ENCODE results near the gene POC1B. TPM values are rescaled to one million over a fixed set of nuclear protein-coding genes. Genes with fewer than 3 reads are reported as not detected.

POC1B gene
- total RNA-seq, 1 donor from 2014 or later = 10.2 TPM

GRCh38 chr12:89523393-89523792, 2.5 kb downstream of the POC1B start:
- Mint-ChIP-seq H3K27ac (ENCODE audit: unreplicated experiment) (no peak overlapping the region), H3K4me1 (ENCODE audit: unreplicated experiment) (peaks cover 34% of the 10 kb centered on the region), H3K4me3 (ENCODE audit: unreplicated experiment) (peak overlapping the region; percentile 98), H3K27me3 (ENCODE audit: unreplicated experiment) (no peaks in the 10 kb centered on the region), H3K36me3 (ENCODE audit: unreplicated experiment) (peaks cover 5% of the 10 kb centered on the region), H3K9me3 (ENCODE audit: unreplicated experiment) (no peaks in the 10 kb centered on the region)
- DNase-seq (ENCODE audit: extremely low spot score, unreplicated experiment) = no peak
- no peak for TF ChIP-seq CTCF (IDR thresholded peaks at IDR 0.05)

GRCh38 chr12:89521364-89522223, 4.3 kb downstream of the POC1B start:
- Mint-ChIP-seq H3K9me3 (ENCODE audit: unreplicated experiment) (no peaks in the 10 kb centered on the region), H3K4me1 (ENCODE audit: unreplicated experiment) (peaks cover 34% of the 10 kb centered on the region), H3K27me3 (ENCODE audit: unreplicated experiment) (no peaks in the 10 kb centered on the region), H3K36me3 (ENCODE audit: unreplicated experiment) (peaks cover 5% of the 10 kb centered on the region), H3K4me3 (ENCODE audit: unreplicated experiment) (no peak overlapping the region), H3K27ac (ENCODE audit: unreplicated experiment) (no peak overlapping the region)
- no peak for TF ChIP-seq CTCF (IDR thresholded peaks at IDR 0.05)
- DNase-seq (ENCODE audit: extremely low spot score, unreplicated experiment) = no peak

GRCh38 chr12:89517720-89518119, 8.1 kb downstream of the POC1B start:
- Mint-ChIP-seq H3K27ac (ENCODE audit: unreplicated experiment) (no peak overlapping the region), H3K27me3 (ENCODE audit: unreplicated experiment) (no peaks in the 10 kb centered on the region), H3K4me3 (ENCODE audit: unreplicated experiment) (no peak overlapping the region), H3K4me1 (ENCODE audit: unreplicated experiment) (peaks cover 17% of the 10 kb centered on the region), H3K36me3 (ENCODE audit: unreplicated experiment) (peaks cover 3% of the 10 kb centered on the region), H3K9me3 (ENCODE audit: unreplicated experiment) (no peaks in the 10 kb centered on the region)
- no peak for DNase-seq (ENCODE audit: extremely low spot score, unreplicated experiment)
- TF ChIP-seq CTCF (IDR thresholded peaks at IDR 0.05) = no peak

- Mint-ChIP-seq H3K27ac (ENCODE audit: unreplicated experiment) (no peak overlapping the region), H3K27me3 (ENCODE audit: unreplicated experiment) (no peaks in the 10 kb centered on the region), H3K9me3 (ENCODE audit: unreplicated experiment) (no peaks in the 10 kb centered on the region), H3K36me3 (ENCODE audit: unreplicated experiment) (peaks cover 3% of the 10 kb centered on the region), H3K4me1 (ENCODE audit: unreplicated experiment) (peaks cover 12% of the 10 kb centered on the region), H3K4me3 (ENCODE audit: unreplicated experiment) (no peak overlapping the region)
- no peak for DNase-seq (ENCODE audit: extremely low spot score, unreplicated experiment)
- no peak for TF ChIP-seq CTCF (IDR thresholded peaks at IDR 0.05)
Measured at GRCh38 chr12:89516633-89517032, 9.2 kb downstream of the POC1B start.

GRCh38 chr12:89514751-89515150, 11.1 kb downstream of the POC1B start:
- H3K4me3 Mint-ChIP-seq (ENCODE audit: unreplicated experiment) = no peak overlapping the region
- H3K36me3 Mint-ChIP-seq (ENCODE audit: unreplicated experiment) = no peaks in the 10 kb centered on the region
- no peak overlapping the region for H3K27ac Mint-ChIP-seq (ENCODE audit: unreplicated experiment)
- no peak for DNase-seq (ENCODE audit: extremely low spot score, unreplicated experiment)
- no peaks in the 10 kb centered on the region for H3K27me3 Mint-ChIP-seq (ENCODE audit: unreplicated experiment)
- H3K9me3 Mint-ChIP-seq (ENCODE audit: unreplicated experiment) = no peaks in the 10 kb centered on the region
- TF ChIP-seq CTCF (IDR thresholded peaks at IDR 0.05) = no peak
- peaks cover 8% of the 10 kb centered on the region for H3K4me1 Mint-ChIP-seq (ENCODE audit: unreplicated experiment)

Measured in osteocyte (in vitro differentiated cells).